Measurements from ENCODE around the gene GLYATL3.

Gene GLYATL3

DNA sequence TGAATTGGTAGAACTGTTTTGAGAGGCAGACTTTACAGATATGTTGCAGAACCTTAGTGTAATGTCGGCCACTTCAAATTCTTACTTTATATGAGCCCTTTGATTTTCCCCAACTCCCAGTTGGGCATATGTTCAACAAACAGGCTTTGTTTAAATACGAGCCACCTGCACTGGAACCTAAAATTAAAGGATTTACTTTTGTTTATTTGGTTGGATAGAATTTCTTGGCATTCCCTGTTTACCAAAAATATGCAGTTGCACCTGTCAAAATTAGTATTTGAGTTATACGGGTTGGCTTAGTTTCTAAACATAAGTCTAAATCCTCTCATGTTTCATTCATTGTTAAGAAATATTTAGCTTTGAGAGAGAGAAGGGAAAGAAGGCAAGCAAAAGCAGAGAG lies 2.4 kb upstream of the GLYATL3 start:
- Histone ChIP-seq H3K4me1 (ENCODE audit: insufficient read depth, insufficient read length) (no peaks in the 10 kb centered on the region), H3K4me3 (ENCODE audit: insufficient read length, low read depth) (no peak overlapping the region), H3K9ac (ENCODE audit: insufficient read length, low read depth) (no peak overlapping the region), H3K27me3 (ENCODE audit: insufficient read depth, insufficient read length) (no peaks in the 10 kb centered on the region), H3K36me3 (ENCODE audit: insufficient read depth, insufficient read length, low read length) (no peaks in the 10 kb centered on the region), H3K9me3 (ENCODE audit: insufficient read depth, low read length) (no peaks in the 10 kb centered on the region)
- TF ChIP-seq YY1 (IDR thresholded peaks at IDR 0.05; ENCODE audit: insufficient read depth, insufficient read length) (no peak), SUZ12 (IDR thresholded peaks at IDR 0.05; ENCODE audit: extremely low read depth, insufficient read depth, insufficient read length) (no peak), ZNF274 (IDR thresholded peaks at IDR 0.05; ENCODE audit: low read depth, low read length) (no peak)
- DNase-seq (ENCODE audit: low read depth, low spot score) = no peak

GRCh38 chr6:49499126-49499525 lies 597 bp upstream of the GLYATL3 start:
- no peak for DNase-seq (ENCODE audit: low read depth, low spot score)
- no peaks in the 10 kb centered on the region for H3K4me1 ChIP-seq (ENCODE audit: insufficient read depth, insufficient read length)
- no peaks in the 10 kb centered on the region for H3K27me3 ChIP-seq (ENCODE audit: insufficient read depth, insufficient read length)
- no peak for TF ChIP-seq ZNF274 (IDR thresholded peaks at IDR 0.05; ENCODE audit: low read depth, low read length)
- no peak for TF ChIP-seq YY1 (IDR thresholded peaks at IDR 0.05; ENCODE audit: insufficient read depth, insufficient read length)
- TF ChIP-seq SUZ12 (IDR thresholded peaks at IDR 0.05; ENCODE audit: extremely low read depth, insufficient read depth, insufficient read length) = no peak
- H3K4me3 ChIP-seq (ENCODE audit: insufficient read length, low read depth) = no peak overlapping the region
- H3K9me3 ChIP-seq (ENCODE audit: insufficient read depth, low read length) = no peaks in the 10 kb centered on the region
- no peaks in the 10 kb centered on the region for H3K36me3 ChIP-seq (ENCODE audit: insufficient read depth, insufficient read length, low read length)
- H3K9ac ChIP-seq (ENCODE audit: insufficient read length, low read depth) = no peak overlapping the region

DNA sequence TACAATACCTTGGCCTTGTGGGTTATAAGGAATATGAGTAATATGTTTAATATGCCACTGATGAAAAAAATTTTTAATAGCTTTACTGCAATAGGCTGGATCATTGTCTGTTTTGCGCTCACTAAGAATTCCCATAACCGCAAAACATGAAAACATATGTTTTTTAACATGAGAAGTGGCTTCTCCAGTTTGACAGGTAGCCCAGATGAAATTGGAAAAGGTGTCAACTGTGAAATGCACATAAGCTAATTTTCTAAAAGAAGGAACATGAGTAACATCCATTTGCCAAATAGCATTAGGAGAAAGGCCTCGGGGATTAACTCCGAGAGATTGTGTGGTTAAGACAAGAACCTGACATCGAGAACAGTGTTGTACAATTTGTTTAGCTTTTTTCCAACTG lies 4.9 kb downstream of the GLYATL3 start:
- H3K9ac ChIP-seq (ENCODE audit: insufficient read length, low read depth) = no peak overlapping the region
- no peaks in the 10 kb centered on the region for H3K4me1 ChIP-seq (ENCODE audit: insufficient read depth, insufficient read length)
- H3K4me3 ChIP-seq (ENCODE audit: insufficient read length, low read depth) = no peak overlapping the region
- DNase-seq (ENCODE audit: low read depth, low spot score) = no peak
- no peaks in the 10 kb centered on the region for H3K36me3 ChIP-seq (ENCODE audit: insufficient read depth, insufficient read length, low read length)
- no peaks in the 10 kb centered on the region for H3K27me3 ChIP-seq (ENCODE audit: insufficient read depth, insufficient read length)
- TF ChIP-seq YY1 (IDR thresholded peaks at IDR 0.05; ENCODE audit: insufficient read depth, insufficient read length) (no peak), SUZ12 (IDR thresholded peaks at IDR 0.05; ENCODE audit: extremely low read depth, insufficient read depth, insufficient read length) (no peak), ZNF274 (IDR thresholded peaks at IDR 0.05; ENCODE audit: low read depth, low read length) (no peak)
- H3K9me3 ChIP-seq (ENCODE audit: insufficient read depth, low read length) = 0 out of 2 replicates have a peak, but pooled peaks cover 4% of the 10 kb centered on the region

DNA sequence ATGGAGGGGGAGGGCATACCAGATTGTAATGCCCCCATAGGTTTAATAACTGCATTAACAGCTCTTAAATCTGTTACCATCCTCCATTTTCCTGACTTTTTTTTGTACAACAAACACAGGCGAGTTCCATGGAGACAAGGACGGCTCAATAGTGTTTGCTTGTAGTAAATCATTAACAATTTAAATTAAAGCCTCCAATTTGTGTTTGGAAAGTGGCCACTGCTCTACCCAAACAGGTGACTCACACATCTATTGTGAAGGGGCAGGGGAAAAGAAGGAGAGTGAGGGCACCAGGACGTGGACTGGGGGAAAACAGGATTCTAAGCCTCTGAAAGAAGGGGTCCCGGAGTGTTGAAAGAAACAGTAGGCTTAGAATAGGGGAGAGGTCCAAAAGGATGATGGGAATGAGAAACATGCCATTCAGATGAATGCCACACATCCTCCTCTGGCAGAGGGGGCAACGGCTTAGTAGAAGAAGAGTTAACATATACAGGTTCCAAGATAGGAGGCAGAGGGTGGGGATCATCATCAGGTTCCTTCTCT lies 6.9 kb downstream of the GLYATL3 start:
- Histone ChIP-seq H3K4me1 (ENCODE audit: insufficient read depth, insufficient read length) (no peaks in the 10 kb centered on the region), H3K27me3 (ENCODE audit: insufficient read depth, insufficient read length) (no peaks in the 10 kb centered on the region), H3K4me3 (ENCODE audit: insufficient read length, low read depth) (no peak overlapping the region), H3K9ac (ENCODE audit: insufficient read length, low read depth) (no peak overlapping the region), H3K36me3 (ENCODE audit: insufficient read depth, insufficient read length, low read length) (no peaks in the 10 kb centered on the region), H3K9me3 (ENCODE audit: insufficient read depth, low read length) (0 out of 2 replicates have a peak, but pooled peaks cover 4% of the 10 kb centered on the region)
- TF ChIP-seq ZNF274 (IDR thresholded peaks at IDR 0.05; ENCODE audit: low read depth, low read length) (no peak), SUZ12 (IDR thresholded peaks at IDR 0.05; ENCODE audit: extremely low read depth, insufficient read depth, insufficient read length) (no peak), YY1 (IDR thresholded peaks at IDR 0.05; ENCODE audit: insufficient read depth, insufficient read length) (no peak)
- DNase-seq (ENCODE audit: low read depth, low spot score) = no peak

GRCh38 chr6:49509342-49509741 lies 9.6 kb downstream of the GLYATL3 start:
- Histone ChIP-seq H3K27me3 (ENCODE audit: insufficient read depth, insufficient read length) (no peaks in the 10 kb centered on the region), H3K9me3 (ENCODE audit: insufficient read depth, low read length) (0 out of 2 replicates have a peak, but pooled peaks cover 4% of the 10 kb centered on the region), H3K4me1 (ENCODE audit: insufficient read depth, insufficient read length) (no peaks in the 10 kb centered on the region), H3K4me3 (ENCODE audit: insufficient read length, low read depth) (no peak overlapping the region), H3K36me3 (ENCODE audit: insufficient read depth, insufficient read length, low read length) (no peaks in the 10 kb centered on the region), H3K9ac (ENCODE audit: insufficient read length, low read depth) (no peak overlapping the region)
- DNase-seq (ENCODE audit: low read depth, low spot score) = no peak
- TF ChIP-seq ZNF274 (IDR thresholded peaks at IDR 0.05; ENCODE audit: low read depth, low read length) (no peak), YY1 (IDR thresholded peaks at IDR 0.05; ENCODE audit: insufficient read depth, insufficient read length) (no peak), SUZ12 (IDR thresholded peaks at IDR 0.05; ENCODE audit: extremely low read depth, insufficient read depth, insufficient read length) (no peak)

GRCh38 chr6:49513153-49513989 lies 13.6 kb downstream of the GLYATL3 start:
- DNase-seq (ENCODE audit: low read depth, low spot score) = no peak
- no peak overlapping the region for H3K9ac ChIP-seq (ENCODE audit: insufficient read length, low read depth)
- H3K36me3 ChIP-seq (ENCODE audit: insufficient read depth, insufficient read length, low read length) = no peaks in the 10 kb centered on the region
- no peaks in the 10 kb centered on the region for H3K4me1 ChIP-seq (ENCODE audit: insufficient read depth, insufficient read length)
- no peaks in the 10 kb centered on the region for H3K27me3 ChIP-seq (ENCODE audit: insufficient read depth, insufficient read length)
- no peak overlapping the region for H3K4me3 ChIP-seq (ENCODE audit: insufficient read length, low read depth)
- H3K9me3 ChIP-seq (ENCODE audit: insufficient read depth, low read length) = 0 out of 2 replicates have a peak, but pooled peaks cover 3% of the 10 kb centered on the region
- no peak for TF ChIP-seq ZNF274 (IDR thresholded peaks at IDR 0.05; ENCODE audit: low read depth, low read length)
- TF ChIP-seq YY1 (IDR thresholded peaks at IDR 0.05; ENCODE audit: insufficient read depth, insufficient read length) = no peak
- no peak for TF ChIP-seq SUZ12 (IDR thresholded peaks at IDR 0.05; ENCODE audit: extremely low read depth, insufficient read depth, insufficient read length)
